GM12878 (cell line): ENCODE data around the gene CETN2. TPM values are rescaled to one million over a fixed set of nuclear protein-coding genes. Genes with fewer than 3 reads are reported as not detected.

ENCODE experiments used
- ATAC-seq: fragments of 200-7000 bp; cut with Tn5 transposase; 3 replicates; pipeline ENCODE4 v1.9.1; 2020; ENCODE audit warnings: mild to moderate bottlenecking, moderate library complexity
- BruUV-seq: library from RNA; stranded (reverse); fragments of 400-500 nt; replicated peaks from 2 replicates; lab custom pipeline; 2021; lab: Mats Ljungman, UMichigan
- CTCF ChIA-PET: fragments of 300-600 bp; sonication (Branson Sonifier 250); formaldehyde crosslinking; extraction: SDS; loops from one replicate; lab custom pipeline; 2021; ENCODE audit warnings: inconsistent platforms; lab: Yijun Ruan, JAX
- POLR2A ChIA-PET: fragments of 350-600 bp; formaldehyde crosslinking; extraction: SDS; loops from one replicate; lab custom pipeline; 2021; ENCODE audit warnings: inconsistent platforms; lab: Charles Lee
- RAD21 ChIA-PET: fragments of 300-600 bp; sonication (Branson Sonifier 250); formaldehyde crosslinking; loops from one replicate; lab custom pipeline; 2023; ENCODE audit warnings: antibody characterized with exemption; ENCODE audit not compliant: unreplicated experiment; lab: Charles Lee
- SMC1A ChIA-PET: fragments of 300-600 bp; sonication (Branson Sonifier 250); formaldehyde crosslinking; loops from one replicate; lab custom pipeline; 2023; ENCODE audit not compliant: unreplicated experiment, uncharacterized antibody; lab: Charles Lee
- DNase-seq: peaks from one replicate; pipeline ENCODE4 v3.0.0-alpha.2; 2011; ENCODE audit warnings: low read depth, low spot score
- FAIRE-seq: peaks from 3 replicates; lab custom pipeline; 2011; peaks lifted over from hg19 to GRCh38; lab: Jason Lieb, UNC
- H2AFZ ChIP-seq: 2 replicates; pipeline ENCODE4 v1.6.0; 2011; ENCODE audit warnings: low read depth, low read length, control low read depth; ENCODE audit not compliant: control insufficient read depth
- H3K27ac ChIP-seq: 2 replicates; pipeline ENCODE4 v1.5.1; 2011; ENCODE audit warnings: control low read depth; ENCODE audit not compliant: control insufficient read depth, insufficient read depth
- H3K27me3 ChIP-seq, 2 experiments: replicated peaks in 1 of 2; 2 replicates each; pipeline versions ENCODE4 v1.6.0 to v1.6.1; 2011; ENCODE audit warnings: low read length in 1 of 2; ENCODE audit not compliant: control insufficient read depth in 2 of 2, insufficient read depth in 2 of 2
- H3K36me3 ChIP-seq, 2 experiments: 2 replicates each; pipeline ENCODE4 v1.5.1; 2011; ENCODE audit warnings: low read length in 1 of 2; ENCODE audit not compliant: control insufficient read depth in 2 of 2, insufficient read depth in 2 of 2
- H3K4me1 ChIP-seq: 2 replicates; pipeline ENCODE4 v1.6.1; 2011; ENCODE audit warnings: mild to moderate bottlenecking, low read length, moderate library complexity, mixed read lengths; ENCODE audit not compliant: control insufficient read depth, insufficient read depth
- H3K4me2 ChIP-seq: 2 replicates; pipeline ENCODE4 v1.6.0; 2011; ENCODE audit warnings: control low read depth; ENCODE audit not compliant: control insufficient read depth, insufficient read depth
- H3K4me3 ChIP-seq: fragments of 200-600 bp; sonication (generic); 2 replicates; pipeline ENCODE4 v1.5.1; 2016
- H3K79me2 ChIP-seq: 2 replicates; pipeline ENCODE4 v1.6.0; 2011; ENCODE audit warnings: low read length; ENCODE audit not compliant: control insufficient read depth, insufficient read depth
- H3K9ac ChIP-seq: 2 replicates; pipeline ENCODE4 v1.8.0; 2011; ENCODE audit warnings: low read length, control low read depth, mixed read lengths; ENCODE audit not compliant: control insufficient read depth, insufficient read depth
- H3K9me3 ChIP-seq: replicated peaks from 3 replicates; pipeline ENCODE4 v1.5.1; 2011; ENCODE audit warnings: mild to moderate bottlenecking, low read length; ENCODE audit not compliant: control insufficient read depth, insufficient read depth
- H4K20me1 ChIP-seq: 2 replicates; pipeline ENCODE4 v1.6.0; 2011; ENCODE audit not compliant: control insufficient read depth, insufficient read depth
- GATAD2B ChIP-seq: fragments of 450-650 bp; conservative IDR thresholded peaks from 2 replicates; pipeline ENCODE4 v1.6.1; 2017; ENCODE audit warnings: low read depth, mild to moderate bottlenecking, moderate library complexity
- SREBF2 ChIP-seq: IDR thresholded peaks from 2 replicates; pipeline ENCODE4 v1.6.1; 2012; ENCODE audit warnings: mild to moderate bottlenecking, low read length
- TAF1 ChIP-seq: IDR thresholded peaks from 2 replicates; pipeline ENCODE4 v1.6.1; 2011; ENCODE audit warnings: mild to moderate bottlenecking, low read depth, low read length, borderline replicate concordance
- ZNF207 ChIP-seq: fragments of 450-650 bp; IDR thresholded peaks from 2 replicates; pipeline ENCODE4 v1.6.1; 2014; ENCODE audit warnings: antibody characterized with exemption, mild to moderate bottlenecking, borderline replicate concordance
- WGBS: methylation state at CpG from one replicate; pipeline ENCODE4 v1.1.6; 2016; ENCODE audit warnings: low lambda C conversion rate; ENCODE audit not compliant: insufficient replicate concordance, insufficient coverage; ENCODE audit errors: missing lambda C conversion rate; 5-methylcytosine and 5-hydroxymethylcytosine counted together
- in situ Hi-C: fragments of 300-500 bp; cut with MboI; formaldehyde crosslinking; loops from 9 replicates; pipeline ENCODE4 v1.14.3; 2018; ENCODE audit warnings: mixed read lengths
- intact Hi-C: fragments of 100-400 bp; cut with micrococcal nuclease; formaldehyde crosslinking; loops from one replicate; pipeline ENCODE4 v1.14.2; 2022; ENCODE audit not compliant: unreplicated experiment
- polyA plus RNA-seq, 11 experiments: library from polyadenylated mRNA; depleted of rRNA in 4 of 11; unstranded in 6 of 11; stranded (reverse) in 5 of 11; fragments of >200 nt; fragmentation: Nextera tagmentation in 4 of 11; fragmentation: Illumina TruSeq in 1 of 11; extraction: Ambion mirVana in 4 of 11; extraction: Trizol in 1 of 11; gene quantifications; 1 replicate in 1 of 11; 2 replicates in 10 of 11; pipeline versions ENCODE4 v1.2.1 to v1.2.3, GENCODE V29; 2011 to 2016; ENCODE audit warnings: inconsistent platforms in 2 of 11, missing spikeins in 2 of 11, low read depth in 1 of 11
- total RNA-seq, 4 experiments: library from RNA; depleted of rRNA in 3 of 4; stranded (reverse); fragments of >200 nt in 3 of 4; fragmentation: Illumina TruSeq in 1 of 4; extraction: Trizol in 1 of 4; gene quantifications; 2 replicates each; pipeline versions ENCODE4 v1.2.1 to v1.2.3, GENCODE V29; 2013 to 2021
- TF ChIP-seq, protein P1 (sequence below): IDR thresholded peaks from 2 replicates; pipeline ENCODE4 v1.6.1; 2012; ENCODE audit warnings: improper control_type of control experiment, low read depth, low read length; ENCODE audit not compliant: insufficient replicate concordance
- TF ChIP-seq, protein P2 (sequence below): fragments of 450-650 bp; conservative IDR thresholded peaks from 2 replicates; pipeline ENCODE4 v1.6.1; 2017; ENCODE audit warnings: mild to moderate bottlenecking, moderate library complexity

CETN2 gene
- total and polyA plus RNA-seq, 10 of the 15 experiments (the other 5 are each of a cell fraction or from before 2014, with no cell fraction given), result 12.0 to 30.3 (median 20.0) TPM

DNA sequence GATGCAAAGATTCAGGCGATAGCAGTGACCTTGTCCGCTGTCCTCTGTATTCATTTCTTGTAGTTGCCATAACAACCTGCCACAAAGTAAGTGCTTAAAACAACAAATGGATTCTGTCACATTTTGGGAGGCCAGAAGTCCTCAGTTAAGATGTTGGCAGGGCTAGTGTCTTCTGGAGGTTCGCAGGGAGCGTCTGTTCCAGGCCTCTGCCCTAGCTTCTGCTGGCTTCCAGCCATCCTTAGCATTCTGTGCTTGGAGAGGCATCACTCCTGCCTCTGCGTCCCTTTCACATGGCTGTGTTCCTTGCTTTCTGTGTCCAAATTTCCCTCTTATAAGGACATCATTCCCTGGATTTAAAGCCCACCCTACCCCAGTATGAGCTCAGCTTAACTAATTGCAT lies 35.8 kb upstream of the CETN2 start:
- intact Hi-C loops, result no loop called here
- FAIRE-seq, result no peak
- Histone ChIP-seq H3K79me2 (no peaks in the 10 kb centered on the region), H3K36me3 (peaks cover 0 to 2% of the 10 kb centered on the region in 2 experiments), H3K4me3 (no peak overlapping the region), H3K9me3 (no peaks in the 10 kb centered on the region; the same call in 2 of the 3 replicates), H3K27me3 (no peaks in the 10 kb centered on the region), H2AFZ (no peak overlapping the region), H3K4me2 (no peak overlapping the region), H3K9ac (no peak overlapping the region), H3K27ac (no peak overlapping the region), H3K4me1 (no peaks in the 10 kb centered on the region), H4K20me1 (no peaks in the 10 kb centered on the region)
- ChIA-PET CTCF (no interaction called here), SMC1A (no interaction called here), RAD21 (no interaction called here), POLR2A (no interaction called here)
- no TSS peak for BruUV-seq
- no peak for DNase-seq
- no peak for ATAC-seq
- in situ Hi-C loops, result no loop called here
- WGBS, result 53% methylated on average over 5 of the region's 5 CpGs
- TF ChIP-seq GATAD2B (no peak), TAF1 (no peak)

DNA sequence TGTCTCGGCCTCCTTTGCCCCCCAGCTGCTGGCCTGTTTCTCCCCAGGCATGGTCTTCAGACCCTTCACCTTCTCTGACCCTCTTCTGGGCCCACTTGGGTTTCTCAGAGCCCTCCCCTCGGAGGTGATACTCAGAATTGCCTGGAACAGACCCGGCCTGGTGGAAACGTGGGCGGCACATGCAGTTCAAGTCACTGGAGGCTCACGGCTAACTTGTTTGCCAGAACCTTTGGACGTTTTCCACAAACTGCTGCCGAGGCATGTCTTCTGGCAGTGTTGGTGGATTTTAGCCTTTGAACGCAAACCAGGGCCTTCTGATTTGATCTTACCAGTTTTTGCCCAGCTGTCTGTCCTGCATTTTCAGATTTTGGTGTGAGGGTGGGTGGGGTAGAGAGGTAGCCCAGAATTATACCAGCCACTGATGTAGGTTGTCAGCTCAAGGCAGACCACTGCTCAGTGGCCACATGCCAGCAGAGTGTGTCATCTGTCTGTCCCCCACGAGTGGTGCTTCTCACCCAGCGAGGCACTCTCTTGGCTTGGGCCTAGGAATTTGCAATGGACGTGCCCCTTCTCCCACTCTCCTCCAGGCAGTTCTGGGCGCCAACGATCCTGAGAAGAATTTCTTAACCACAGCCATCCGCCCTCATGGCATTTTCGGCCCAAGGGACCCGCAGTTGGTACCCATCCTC lies 34.8 kb upstream of the CETN2 start:
- intact Hi-C loops (no loop called here), in situ Hi-C loops (no loop called here)
- peaks cover 0 to 2% of the 10 kb centered on the region in 2 experiments for H3K36me3 ChIP-seq
- H3K9ac ChIP-seq, result no peak overlapping the region
- 67% methylated on average over 17 of the region's 17 CpGs for WGBS
- no peaks in the 10 kb centered on the region for H3K4me1 ChIP-seq
- no peaks in the 10 kb centered on the region for H3K9me3 ChIP-seq
- ChIA-PET SMC1A (no interaction called here), RAD21 (no interaction called here), CTCF (no interaction called here), POLR2A (no interaction called here)
- H3K4me3 ChIP-seq, result no peak overlapping the region
- no peak for ATAC-seq
- H3K4me2 ChIP-seq, result no peak overlapping the region
- DNase-seq, result no peak
- no peaks in the 10 kb centered on the region for H3K79me2 ChIP-seq
- no peaks in the 10 kb centered on the region for H4K20me1 ChIP-seq
- no peaks in the 10 kb centered on the region for H3K27me3 ChIP-seq
- no peak for FAIRE-seq
- H3K27ac ChIP-seq, result no peak overlapping the region
- no TSS peak for BruUV-seq
- H2AFZ ChIP-seq, result no peak overlapping the region
- TF ChIP-seq, protein P1, sequence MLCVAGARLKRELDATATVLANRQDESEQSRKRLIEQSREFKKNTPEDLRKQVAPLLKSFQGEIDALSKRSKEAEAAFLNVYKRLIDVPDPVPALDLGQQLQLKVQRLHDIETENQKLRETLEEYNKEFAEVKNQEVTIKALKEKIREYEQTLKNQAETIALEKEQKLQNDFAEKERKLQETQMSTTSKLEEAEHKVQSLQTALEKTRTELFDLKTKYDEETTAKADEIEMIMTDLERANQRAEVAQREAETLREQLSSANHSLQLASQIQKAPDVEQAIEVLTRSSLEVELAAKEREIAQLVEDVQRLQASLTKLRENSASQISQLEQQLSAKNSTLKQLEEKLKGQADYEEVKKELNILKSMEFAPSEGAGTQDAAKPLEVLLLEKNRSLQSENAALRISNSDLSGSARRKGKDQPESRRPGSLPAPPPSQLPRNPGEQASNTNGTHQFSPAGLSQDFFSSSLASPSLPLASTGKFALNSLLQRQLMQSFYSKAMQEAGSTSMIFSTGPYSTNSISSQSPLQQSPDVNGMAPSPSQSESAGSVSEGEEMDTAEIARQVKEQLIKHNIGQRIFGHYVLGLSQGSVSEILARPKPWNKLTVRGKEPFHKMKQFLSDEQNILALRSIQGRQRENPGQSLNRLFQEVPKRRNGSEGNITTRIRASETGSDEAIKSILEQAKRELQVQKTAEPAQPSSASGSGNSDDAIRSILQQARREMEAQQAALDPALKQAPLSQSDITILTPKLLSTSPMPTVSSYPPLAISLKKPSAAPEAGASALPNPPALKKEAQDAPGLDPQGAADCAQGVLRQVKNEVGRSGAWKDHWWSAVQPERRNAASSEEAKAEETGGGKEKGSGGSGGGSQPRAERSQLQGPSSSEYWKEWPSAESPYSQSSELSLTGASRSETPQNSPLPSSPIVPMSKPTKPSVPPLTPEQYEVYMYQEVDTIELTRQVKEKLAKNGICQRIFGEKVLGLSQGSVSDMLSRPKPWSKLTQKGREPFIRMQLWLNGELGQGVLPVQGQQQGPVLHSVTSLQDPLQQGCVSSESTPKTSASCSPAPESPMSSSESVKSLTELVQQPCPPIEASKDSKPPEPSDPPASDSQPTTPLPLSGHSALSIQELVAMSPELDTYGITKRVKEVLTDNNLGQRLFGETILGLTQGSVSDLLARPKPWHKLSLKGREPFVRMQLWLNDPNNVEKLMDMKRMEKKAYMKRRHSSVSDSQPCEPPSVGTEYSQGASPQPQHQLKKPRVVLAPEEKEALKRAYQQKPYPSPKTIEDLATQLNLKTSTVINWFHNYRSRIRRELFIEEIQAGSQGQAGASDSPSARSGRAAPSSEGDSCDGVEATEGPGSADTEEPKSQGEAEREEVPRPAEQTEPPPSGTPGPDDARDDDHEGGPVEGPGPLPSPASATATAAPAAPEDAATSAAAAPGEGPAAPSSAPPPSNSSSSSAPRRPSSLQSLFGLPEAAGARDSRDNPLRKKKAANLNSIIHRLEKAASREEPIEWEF, result no peak
- TF ChIP-seq, protein P2, sequence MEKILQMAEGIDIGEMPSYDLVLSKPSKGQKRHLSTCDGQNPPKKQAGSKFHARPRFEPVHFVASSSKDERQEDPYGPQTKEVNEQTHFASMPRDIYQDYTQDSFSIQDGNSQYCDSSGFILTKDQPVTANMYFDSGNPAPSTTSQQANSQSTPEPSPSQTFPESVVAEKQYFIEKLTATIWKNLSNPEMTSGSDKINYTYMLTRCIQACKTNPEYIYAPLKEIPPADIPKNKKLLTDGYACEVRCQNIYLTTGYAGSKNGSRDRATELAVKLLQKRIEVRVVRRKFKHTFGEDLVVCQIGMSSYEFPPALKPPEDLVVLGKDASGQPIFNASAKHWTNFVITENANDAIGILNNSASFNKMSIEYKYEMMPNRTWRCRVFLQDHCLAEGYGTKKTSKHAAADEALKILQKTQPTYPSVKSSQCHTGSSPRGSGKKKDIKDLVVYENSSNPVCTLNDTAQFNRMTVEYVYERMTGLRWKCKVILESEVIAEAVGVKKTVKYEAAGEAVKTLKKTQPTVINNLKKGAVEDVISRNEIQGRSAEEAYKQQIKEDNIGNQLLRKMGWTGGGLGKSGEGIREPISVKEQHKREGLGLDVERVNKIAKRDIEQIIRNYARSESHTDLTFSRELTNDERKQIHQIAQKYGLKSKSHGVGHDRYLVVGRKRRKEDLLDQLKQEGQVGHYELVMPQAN, result no peak
- TF ChIP-seq SREBF2, result no peak
- no peak for TF ChIP-seq ZNF207
